DMS114 treated with DMSO at 0.1 percent for 48 hours (cell line): ENCODE results near the gene EXOG.
"Not testable (repeated sequence)": the region's sequence is repeated elsewhere in the genome, so short reads cannot be mapped to it uniquely, and the experiment has no call there.

ENCODE experiments used
- DNase-seq: peaks from one replicate; lab custom pipeline; 2025; ENCODE audit not compliant: unreplicated experiment; lab: John Stamatoyannopoulos, UW

EXOG gene

GRCh38 chr3:38562467-38562925 is 66.4 kb downstream of the EXOG start:
- no peak for DNase-seq

GRCh38 chr3:38563070-38563885 is 67.1 kb downstream of the EXOG start:
- DNase-seq: no peak

GRCh38 chr3:38563886-38564270 is 67.7 kb downstream of the EXOG start:
- no peak for DNase-seq

GRCh38 chr3:38564631-38565338 is 68.6 kb downstream of the EXOG start:
- no peak for DNase-seq

- no peak for DNase-seq
These were observed 69.4 kb downstream of the EXOG start for GRCh38 chr3:38565339-38566214.

- DNase-seq: no peak
These were observed 70.0 kb downstream of the EXOG start for GRCh38 chr3:38566215-38566528.

- DNase-seq: not testable (repeated sequence)
These were observed 70.7 kb downstream of the EXOG start for GRCh38 chr3:38566794-38567193.

- no peak for DNase-seq
These were observed 71.4 kb downstream of the EXOG start for GRCh38 chr3:38567498-38567897.

GRCh38 chr3:38573111-38573510 is 77.0 kb downstream of the EXOG start:
- no peak for DNase-seq

- DNase-seq: no peak
These were observed 77.4 kb downstream of the EXOG start for GRCh38 chr3:38573556-38573955.

GRCh38 chr3:38574411-38575278 is 78.5 kb downstream of the EXOG start:
- no peak for DNase-seq

- DNase-seq: no peak
These were observed 79.2 kb downstream of the EXOG start for GRCh38 chr3:38575279-38575843.
